AG04449 (cell line): Measurements from ENCODE around the gene HMGB1.

Source experiments
- CTCF ChIA-PET: fragments of 350-600 bp; formaldehyde crosslinking; extraction: SDS; loops from one replicate; lab custom pipeline; 2021; ENCODE audit warnings: antibody characterized with exemption; lab: Yijun Ruan, JAX
- POLR2A ChIA-PET: fragments of 400-600, 350-600 bp; formaldehyde crosslinking; extraction: SDS; loops from one replicate; lab custom pipeline; 2020; ENCODE audit warnings: antibody characterized with exemption, inconsistent platforms; lab: Yijun Ruan, JAX
- DNase-seq: peaks from one replicate; pipeline ENCODE4 v3.0.0-alpha.2; 2010; ENCODE audit warnings: low read depth, low spot score
- H3K4me3 ChIP-seq: 2 replicates; pipeline ENCODE4 v1.5.1; 2011; ENCODE audit warnings: low read depth, mild to moderate bottlenecking, control low read depth, low read length
- TF ChIP-seq, protein P1 (sequence below): IDR thresholded peaks from one replicate; pipeline ENCODE4 v1.5.1; 2011; ENCODE audit warnings: mild to moderate bottlenecking, moderate library complexity, low read length, control low read depth, inconsistent platforms; ENCODE audit not compliant: insufficient read depth; ENCODE audit errors: missing control alignments

Gene HMGB1

DNA sequence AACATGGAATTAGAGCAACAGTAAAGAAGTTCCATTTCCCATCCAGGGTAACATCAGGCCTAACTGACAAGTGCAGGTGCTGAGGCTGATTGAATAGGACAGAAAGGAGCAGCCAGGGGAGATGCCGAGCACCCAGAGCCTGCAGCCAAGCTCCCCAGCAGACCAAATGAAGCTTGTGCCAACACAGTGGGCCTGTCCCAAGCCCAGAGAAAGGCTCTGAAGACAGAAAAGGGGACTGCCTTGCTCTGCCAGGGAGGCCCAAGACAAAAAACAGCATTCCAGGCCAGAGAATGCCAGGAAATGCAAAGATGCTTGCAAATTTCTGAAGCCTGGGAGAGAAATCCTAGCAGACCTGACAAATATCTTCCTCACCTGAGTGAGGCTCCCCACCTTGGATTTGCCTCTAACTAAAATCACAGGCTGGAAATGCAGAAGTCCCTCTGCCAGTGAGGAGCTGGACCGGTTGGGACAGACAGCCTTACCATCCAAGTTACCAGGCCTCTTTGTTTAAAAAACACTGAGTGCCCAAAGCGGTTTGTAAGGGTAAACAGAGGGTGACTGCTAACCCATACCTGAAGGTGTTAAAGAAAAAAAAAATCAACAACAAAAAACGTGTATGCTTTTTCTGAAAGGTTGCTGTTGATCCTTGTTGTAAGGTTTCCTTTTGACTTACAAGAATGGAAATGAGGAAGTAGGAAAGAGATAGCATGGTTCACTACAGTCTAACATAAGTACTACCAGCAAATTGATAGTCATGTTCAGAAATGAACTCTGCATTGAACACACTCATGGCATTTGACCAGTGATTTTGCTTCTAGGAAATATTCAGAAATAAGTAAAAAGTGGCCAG, 11.8 kb upstream of the HMGB1 start:
- H3K4me3 ChIP-seq = no peak overlapping the region
- POLR2A ChIA-PET = no interaction called here
- TF ChIP-seq, protein P1, sequence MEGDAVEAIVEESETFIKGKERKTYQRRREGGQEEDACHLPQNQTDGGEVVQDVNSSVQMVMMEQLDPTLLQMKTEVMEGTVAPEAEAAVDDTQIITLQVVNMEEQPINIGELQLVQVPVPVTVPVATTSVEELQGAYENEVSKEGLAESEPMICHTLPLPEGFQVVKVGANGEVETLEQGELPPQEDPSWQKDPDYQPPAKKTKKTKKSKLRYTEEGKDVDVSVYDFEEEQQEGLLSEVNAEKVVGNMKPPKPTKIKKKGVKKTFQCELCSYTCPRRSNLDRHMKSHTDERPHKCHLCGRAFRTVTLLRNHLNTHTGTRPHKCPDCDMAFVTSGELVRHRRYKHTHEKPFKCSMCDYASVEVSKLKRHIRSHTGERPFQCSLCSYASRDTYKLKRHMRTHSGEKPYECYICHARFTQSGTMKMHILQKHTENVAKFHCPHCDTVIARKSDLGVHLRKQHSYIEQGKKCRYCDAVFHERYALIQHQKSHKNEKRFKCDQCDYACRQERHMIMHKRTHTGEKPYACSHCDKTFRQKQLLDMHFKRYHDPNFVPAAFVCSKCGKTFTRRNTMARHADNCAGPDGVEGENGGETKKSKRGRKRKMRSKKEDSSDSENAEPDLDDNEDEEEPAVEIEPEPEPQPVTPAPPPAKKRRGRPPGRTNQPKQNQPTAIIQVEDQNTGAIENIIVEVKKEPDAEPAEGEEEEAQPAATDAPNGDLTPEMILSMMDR = no peak
- CTCF ChIA-PET = no interaction called here
- DNase-seq = no peak

DNA sequence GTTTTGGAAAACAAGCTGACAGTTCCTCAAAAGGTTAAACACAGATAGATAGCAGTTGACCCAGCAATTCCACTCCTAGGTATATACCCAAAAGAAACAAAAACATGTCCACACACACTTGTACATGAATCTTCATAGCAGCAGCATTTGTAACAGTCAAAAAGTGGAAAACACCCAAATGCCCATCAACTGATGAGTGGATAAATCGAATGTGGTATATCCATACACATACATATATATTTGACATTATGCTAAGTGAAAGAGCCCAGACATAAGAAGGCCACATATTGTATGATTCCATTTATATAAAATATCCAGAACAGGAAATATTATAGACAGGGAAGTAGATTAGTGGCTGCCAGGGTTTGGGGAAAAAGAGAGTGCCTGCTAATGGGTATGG, 7.9 kb upstream of the HMGB1 start:
- no peak for DNase-seq

DNA sequence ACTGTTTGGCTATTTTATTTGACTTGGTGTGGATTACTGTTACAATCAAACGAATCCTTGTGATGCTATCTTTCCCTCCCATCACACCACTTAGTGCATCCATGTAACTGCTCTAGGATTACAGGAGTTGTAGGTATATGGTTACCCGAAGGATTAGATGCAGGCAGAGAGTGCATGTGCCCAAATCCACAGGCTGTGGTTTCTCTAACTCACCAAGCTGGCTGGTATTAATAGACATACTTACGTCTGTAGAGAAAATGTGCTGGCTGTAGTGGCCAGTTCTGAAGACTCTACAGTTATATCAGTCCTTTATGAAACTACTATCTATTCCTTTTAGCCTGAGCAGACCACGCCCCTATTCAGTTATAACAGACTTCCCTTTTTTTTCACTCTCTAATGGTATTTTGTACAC, 1.1 kb upstream of the HMGB1 start:
- ChIA-PET POLR2A (interaction anchor here (0.6 kb wide), 1 partner anchor 23 kb away, joined by 3 read pairs; no protein-coding TSS in a partner anchor), CTCF (interaction anchor here (1.3 kb wide), 1 partner anchor 37 kb away, joined by 3 read pairs; no protein-coding TSS in a partner anchor)
- no peak overlapping the region for H3K4me3 ChIP-seq
- TF ChIP-seq, protein P1 = no peak
- no peak for DNase-seq

More for the DNA sequence above, 7.9 kb upstream of the HMGB1 start:
- ChIA-PET POLR2A (no interaction called here), CTCF (no interaction called here)
- H3K4me3 ChIP-seq = no peak overlapping the region
- TF ChIP-seq, protein P1 = no peak

DNA sequence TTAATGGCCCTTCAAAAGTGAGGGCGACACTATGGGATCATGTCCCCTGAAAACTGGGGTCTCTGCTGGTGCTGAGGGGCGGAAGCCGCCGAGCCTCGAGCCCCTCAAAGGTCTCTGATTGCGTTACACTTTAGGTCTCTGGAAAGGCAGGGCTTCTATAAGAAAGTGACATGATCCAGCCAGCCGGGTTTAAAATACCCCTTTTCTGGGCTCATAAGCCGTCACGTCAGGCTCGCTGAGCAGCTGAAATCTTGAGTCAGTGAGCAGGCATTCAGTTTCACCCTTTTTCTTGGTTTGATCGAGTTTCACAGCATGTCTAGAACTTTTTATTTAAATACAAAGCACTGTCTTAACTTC, 600 bp upstream of the HMGB1 start:
- POLR2A ChIA-PET = interaction anchor here (1.0 kb wide), 2 partner anchors 111 to 332 kb away, joined by 3 read pairs; no protein-coding TSS in a partner anchor
- CTCF ChIA-PET = no interaction called here
- DNase-seq = no peak
- TF ChIP-seq, protein P1 = no peak
- peak overlapping the region; percentile 48 for H3K4me3 ChIP-seq

DNA sequence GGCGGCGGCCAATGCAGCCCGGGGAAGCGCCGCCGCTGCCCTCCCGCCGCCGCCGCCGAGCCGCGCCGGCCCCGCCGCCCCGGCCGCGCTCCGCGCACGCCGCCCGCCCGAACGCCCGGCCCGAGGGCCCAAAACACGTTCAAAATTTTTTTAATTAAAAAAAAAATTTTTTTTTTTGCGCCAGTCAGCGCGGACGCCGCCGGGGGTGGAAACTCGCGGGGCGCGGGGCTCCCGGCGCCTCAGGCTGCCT, 468 bp downstream of the HMGB1 start:
- H3K4me3 ChIP-seq = peak overlapping the region; percentile 62
- CTCF ChIA-PET = interaction anchor here (1.0 kb wide), 2 partner anchors 332 to 338 kb away, joined by 3 to 4 read pairs; no protein-coding TSS in a partner anchor
- DNase-seq = no peak
- POLR2A ChIA-PET = interaction anchor here (0.8 to 1.0 kb wide), 5 partner anchors 43 to 333 kb away, joined by 3 to 6 read pairs (median 3); partner anchors contain the start of gene UBE2L5
- TF ChIP-seq, protein P1 = no peak

DNA sequence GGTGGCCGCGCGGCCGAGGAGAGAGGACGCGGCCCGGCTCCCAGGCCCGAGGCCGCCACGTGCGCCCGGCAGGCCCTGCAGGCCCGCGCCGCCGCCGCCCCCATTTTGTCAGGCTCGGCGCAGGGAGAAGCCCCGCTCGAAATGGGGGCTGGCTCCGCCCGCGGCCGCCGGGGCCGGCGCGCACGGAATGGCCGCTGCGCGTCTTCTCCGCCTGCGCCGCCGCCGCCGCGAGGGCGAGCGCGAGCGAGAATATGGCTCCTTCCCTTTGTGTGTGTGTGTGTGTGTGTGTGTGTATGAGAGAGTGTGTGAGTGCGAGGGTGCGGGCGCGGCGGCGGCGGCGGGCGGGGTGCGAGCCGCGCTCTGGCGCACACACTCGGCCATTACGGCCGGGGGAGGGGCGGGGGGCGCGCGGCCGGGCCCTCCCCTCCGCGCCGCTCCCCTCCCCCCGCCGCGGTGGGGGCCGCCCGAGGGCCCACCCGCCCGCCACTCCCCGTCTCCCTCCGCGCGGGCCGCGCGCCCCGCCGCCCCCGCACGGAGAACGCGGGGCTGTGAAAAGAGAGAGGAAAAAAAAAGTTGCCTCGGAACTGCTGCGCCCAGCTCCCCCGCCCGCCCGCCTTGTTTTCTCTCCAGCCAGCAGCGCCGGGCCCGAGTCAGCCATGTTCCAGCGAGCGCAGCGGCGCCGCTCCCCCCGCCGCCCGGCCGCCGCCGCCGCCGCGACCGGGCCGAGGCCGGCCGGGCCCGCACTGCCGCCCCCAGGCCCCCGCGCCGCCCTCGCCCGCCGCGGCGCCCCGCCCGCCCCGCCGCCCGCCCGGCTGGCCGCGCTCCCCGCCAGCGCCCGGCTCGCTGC, 1.0 kb downstream of the HMGB1 start:
- DNase-seq = no peak
- CTCF ChIA-PET = interaction anchor here (1.0 kb wide), 1 partner anchor 339 kb away, joined by 4 read pairs; no protein-coding TSS in a partner anchor
- H3K4me3 ChIP-seq = peak overlapping the region; percentile 68
- POLR2A ChIA-PET = interaction anchor here (0.6 kb wide), 1 partner anchor 122 kb away, joined by 3 read pairs; no protein-coding TSS in a partner anchor
- TF ChIP-seq, protein P1 = no peak
